Measurements from ENCODE around the gene PKP3.
"Not testable (repeated sequence)": the region's sequence is repeated elsewhere in the genome, so short reads cannot be mapped to it uniquely, and the experiment has no call there.

The PKP3 gene

DNA sequence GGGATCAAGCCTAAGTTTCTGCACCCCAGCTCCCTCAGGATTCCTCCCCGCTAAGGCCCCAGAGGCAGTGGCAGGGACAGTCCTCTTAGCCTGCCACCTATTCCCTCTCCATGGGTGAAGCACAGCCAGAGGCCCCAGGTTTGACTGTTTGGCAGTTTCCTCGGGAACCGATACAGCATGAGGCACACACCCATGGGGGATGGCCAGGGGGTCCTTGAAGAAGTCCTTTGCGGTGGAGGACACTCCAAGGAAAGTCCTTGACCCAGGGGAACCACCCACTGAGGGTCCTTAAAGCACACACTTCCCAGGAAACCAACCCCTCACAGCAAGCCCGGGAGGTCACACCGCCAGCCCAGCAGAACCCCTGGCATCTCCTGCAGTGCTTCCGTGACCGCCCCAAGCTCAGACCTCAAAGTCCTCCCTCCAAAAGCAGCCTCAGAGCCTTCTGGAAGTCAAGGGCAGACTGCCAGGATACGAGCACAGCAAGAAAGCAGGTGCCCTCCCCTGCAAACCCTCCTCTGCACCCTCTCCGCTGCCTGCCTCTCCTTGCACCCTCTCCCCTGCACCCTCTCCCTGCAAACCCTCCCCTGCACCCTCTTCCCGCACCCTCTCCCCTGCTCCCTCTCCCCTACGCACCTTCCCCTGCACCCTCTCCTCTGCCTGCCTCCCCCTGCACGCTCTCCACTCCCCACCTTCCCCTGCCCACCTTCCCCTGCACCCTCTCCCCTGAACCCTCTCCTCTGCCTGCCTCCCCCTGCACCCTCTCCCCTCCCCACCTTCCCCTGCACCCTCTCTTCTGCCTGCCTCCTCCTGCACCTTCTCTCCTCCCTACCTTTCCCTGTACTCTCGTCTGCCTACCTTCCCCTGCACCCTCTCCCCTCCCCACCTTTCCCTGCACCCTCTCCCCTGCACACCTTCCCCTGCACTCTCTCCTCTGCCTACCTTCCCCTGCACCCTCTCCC is 19.4 kb downstream of the PKP3 start:
- DNase-seq, result no peak

DNA sequence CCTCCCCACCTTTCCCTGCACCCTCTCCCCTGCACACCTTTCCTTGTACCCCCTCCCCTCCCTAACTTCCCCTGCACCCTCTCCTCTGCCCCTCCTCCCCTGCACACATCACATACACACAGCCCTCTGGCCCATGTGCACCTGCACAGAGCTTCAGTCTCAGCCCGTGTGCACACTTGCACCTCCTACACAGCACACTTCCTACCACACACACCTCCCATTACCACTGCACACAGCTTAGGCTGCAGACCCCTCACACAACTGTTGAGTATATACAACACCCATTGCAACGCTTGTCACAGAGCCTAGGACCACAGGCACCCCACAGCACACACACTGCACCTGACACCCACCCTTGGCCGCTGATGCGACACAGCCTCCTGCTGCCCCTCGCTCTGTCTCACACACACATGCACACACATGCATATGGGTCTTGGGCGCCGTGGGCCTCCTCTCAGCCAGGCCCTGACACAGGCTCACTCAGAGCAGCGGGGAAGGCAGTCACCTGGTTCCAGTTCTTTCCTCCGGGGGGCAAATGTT is 20.4 kb downstream of the PKP3 start:
- DNase-seq, result no peak

DNA sequence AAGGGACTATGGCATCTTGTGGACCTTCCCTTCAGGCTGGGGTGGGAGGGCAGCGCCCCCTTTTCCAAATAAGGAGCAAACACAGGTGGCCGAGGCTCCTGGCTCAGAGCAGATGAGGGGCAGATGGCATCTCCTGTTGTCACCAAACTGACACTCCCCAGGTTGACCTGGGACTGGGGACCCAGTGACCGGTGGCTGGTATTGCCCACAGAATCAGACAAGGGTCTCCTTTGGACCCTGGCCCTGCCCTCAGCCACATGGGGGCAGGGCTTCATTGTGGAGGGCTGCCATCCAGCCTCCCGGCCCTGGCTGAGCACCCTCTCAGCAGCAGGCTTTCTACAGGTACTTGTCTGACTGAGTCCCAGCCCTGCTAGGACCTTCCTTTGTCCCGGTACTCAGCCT is 21.6 kb downstream of the PKP3 start:
- no peak for DNase-seq

DNA sequence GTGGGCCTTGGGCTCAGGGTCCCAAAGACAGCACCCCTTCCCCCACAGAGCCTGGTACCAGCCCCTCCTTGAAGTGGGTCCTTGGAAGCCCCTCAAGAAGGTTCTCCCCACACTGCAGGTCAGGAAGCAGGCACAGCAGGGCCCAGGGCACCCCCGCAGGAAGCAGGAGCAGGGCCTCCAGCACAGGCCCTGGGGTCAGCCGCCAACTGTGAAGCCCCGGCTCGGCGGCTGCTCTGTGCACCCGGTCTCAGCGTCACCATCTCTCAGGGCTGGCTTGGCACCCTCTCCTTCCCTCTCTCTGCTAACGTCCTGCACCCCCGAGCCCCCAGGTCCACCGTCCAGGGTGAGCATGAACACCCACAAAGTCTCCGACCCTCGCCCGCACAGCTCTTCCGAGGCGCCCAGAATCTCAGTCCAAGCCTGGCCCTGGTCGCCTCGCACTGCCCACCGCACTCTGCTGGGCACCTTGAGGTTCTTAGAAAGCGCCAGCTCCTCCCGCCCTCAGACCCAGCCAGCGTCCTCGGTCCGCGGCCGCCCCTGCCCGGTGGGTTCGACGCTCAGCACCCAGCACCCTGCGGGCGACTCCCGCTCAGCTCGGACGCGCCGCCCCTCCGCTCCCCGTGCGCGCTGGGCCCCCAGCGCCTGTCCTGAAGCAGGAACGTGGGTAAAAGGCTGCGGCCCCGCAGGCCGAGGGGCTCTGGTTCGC is 22.2 kb downstream of the PKP3 start:
- DNase-seq, result no peak

DNA sequence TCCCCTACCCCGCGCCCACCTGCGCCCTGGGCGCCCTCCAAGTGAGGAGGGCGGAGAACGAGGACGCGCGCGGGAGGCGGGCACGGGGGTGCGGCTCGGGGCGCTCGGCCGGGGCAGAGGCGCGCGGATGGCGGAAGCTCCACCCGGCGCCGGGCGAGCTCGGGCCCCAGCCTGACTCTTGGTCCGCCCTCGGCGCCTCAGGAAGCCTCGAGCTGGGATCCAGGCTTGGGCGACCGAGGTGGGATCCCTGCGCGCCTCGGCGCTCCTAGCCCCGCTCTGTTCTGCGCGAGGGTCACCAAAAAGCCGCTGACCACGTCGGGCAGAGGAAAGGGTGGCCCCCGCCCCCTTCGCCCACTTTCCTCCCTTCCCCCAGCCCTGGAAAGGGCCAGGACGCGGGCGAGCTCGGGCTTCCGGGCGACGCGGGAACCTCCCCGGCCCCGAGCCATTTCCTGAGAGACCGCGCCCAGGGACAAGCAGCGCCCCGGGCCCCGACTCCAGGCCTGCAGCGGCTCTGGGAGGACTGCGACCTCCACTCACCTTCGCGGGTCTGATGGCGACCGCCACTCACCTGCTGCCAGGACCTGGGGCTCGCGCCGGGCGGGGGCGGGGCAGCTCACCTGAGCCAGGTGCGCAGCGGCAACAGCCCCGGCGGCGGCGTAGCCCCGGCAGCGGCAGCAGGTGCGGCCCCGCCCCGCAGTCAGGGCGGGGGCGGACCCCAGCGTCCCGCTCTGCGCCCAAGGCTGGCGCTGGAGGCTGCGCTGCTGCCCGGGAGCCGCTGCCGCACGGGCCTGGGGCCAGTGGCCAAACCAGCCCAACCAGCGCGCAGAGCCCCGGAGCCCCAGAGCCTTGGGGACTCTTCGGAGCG is 23.0 kb downstream of the PKP3 start:
- DNase-seq, result no peak

DNA sequence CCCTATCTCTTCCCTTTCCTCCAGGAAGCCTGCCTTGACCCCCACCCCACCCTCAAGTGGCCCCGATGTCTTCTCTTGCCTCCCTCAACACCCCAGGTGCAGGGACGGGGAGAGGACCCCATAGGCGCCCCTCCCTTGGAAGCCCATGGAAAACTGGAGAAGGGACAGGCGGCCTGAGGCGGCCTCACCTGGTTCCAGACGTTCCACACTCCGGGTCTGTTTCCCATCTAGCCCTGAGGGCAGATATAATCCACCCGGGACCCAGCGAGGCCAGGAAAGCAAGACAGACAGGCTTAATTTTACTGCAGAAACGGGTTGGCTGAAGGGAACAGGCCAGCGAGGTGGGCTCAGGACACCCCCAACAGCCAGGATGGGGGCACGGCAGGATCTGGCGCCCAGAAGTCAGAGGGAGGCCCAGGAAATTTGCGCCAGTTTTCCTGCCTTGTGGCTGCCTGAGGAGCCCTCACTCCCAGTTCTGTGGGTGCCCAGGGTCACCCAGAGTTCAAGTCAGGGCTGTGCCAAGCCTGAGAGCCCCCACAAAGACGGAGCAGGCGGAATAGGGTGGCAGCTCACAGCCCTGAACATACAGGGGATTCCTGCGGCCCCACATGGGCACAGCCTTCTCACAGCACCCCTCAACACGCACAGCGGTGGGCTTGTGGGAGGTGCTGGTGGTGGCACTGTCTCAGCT is 23.8 kb downstream of the PKP3 start:
- DNase-seq, result no peak

DNA sequence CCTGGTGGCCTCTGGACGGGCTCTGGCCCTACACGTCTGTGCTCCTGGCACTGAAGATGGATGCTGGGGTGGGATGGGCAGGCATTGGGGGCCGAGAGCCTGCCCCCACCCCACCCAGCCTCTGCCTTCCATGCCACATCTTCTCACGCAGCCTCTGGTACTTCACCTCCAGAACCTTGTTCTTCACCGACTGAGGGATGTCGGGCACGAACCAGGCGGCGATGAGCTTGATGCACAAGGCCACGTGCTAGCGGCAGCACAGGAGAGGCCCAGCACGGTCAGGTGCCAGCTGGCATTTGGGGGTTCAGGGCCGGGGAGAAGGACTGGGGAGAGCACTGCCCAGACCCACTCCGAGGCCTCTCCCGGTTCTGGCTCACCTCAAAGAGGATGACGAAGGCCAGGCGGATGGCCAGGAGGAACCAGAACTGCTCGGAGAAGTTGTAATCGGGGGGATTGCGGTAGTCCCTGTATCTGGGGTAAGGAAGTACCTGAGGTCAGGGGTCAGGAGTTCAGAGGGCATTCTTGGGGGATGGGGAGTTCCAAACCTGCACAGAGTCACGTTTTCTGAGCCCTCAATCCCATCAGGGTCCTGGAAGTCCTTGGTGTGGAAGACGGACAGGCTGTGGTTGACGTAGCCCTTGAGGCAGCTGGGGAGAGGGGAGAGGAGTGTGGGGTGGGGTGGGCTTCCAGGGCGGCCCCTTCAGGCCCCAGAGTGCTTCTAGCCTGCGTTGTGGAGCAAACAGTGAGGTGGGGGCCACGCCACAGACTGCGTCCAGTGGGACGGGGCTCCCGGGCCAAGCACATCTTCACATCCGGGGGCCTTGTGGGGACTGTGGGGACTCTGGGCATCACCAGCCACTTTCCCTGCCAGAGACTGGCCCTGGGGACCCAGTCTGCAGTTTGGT is 24.6 kb downstream of the PKP3 start:
- DNase-seq, result no peak

DNA sequence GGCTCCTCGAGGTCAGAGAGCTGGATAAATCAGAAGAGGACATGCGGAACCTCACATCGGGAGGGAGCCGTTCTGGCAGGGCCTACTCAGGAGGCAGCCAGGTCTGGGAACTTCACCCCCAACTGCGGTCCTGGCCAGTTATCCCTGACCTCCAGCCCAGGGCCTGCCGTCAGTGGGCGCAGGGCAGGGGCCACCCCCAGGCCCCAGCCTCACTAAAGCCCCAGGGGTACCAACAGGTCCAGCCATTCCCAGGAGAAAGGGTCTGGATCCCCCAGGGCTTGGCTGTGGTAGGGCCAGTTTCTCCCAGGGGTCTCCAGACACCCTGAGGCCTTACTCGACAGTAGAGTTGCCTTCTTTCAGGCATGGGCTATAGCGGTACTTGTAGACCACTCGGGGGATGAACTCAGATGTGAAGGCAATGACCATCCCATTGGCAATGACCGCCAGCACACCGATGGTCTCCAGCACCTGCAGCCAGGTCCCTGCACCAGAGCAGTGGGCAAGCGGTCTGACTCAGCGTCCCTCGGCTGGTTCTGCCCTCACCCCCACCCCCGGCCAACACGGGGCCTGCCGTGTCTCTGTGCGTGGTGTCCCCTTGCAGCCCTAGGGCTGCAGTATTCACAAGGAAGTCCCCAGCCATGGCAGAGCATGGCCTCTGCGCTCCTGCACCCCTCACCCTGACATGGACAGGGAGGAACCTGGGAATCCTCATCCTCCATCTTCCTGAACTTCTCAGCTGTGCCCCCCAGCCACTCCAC is 25.4 kb downstream of the PKP3 start:
- DNase-seq, result no peak

DNA sequence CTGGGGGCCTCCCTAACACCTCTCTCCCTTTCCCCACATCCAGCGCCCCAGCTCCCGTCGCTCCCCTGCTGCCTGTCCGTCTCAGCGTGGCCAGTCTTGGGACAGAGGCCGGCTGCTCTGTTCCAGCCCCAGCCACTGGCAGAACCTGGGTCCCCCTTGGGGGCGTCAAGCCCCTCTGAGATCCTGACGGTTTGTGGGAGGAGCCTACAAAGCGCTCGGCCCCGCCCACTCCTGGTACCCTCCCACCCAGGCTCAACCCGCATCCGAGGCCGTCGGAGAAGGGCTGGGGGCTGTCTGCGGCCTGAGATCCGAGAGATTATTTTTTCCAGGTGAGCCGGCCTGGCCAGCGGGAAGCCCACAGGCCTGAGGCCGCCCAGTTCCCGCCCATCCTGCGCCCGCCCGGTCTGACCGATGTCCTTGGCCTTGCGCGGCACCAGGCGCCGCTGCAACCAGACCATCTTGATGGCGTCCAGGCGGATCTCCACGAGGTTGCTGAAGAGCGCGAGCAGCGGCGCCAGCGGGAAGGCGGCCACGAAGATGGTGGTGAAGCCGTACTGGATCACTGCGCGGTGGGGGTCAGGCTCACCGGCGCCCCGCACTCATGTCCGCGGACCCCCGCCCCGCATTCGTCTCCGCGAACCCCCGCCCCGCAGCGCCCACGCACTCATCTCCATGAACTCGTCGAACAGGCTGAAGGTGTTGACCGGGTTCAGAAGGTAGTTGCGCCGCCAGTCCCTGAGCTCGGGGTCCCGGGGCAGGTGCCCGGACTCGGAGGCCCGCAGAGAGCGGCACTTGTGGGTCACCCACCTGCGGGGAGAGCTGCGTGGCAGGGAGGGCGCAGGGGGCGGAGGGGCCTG is 26.3 kb downstream of the PKP3 start:
- no peak for DNase-seq

DNA sequence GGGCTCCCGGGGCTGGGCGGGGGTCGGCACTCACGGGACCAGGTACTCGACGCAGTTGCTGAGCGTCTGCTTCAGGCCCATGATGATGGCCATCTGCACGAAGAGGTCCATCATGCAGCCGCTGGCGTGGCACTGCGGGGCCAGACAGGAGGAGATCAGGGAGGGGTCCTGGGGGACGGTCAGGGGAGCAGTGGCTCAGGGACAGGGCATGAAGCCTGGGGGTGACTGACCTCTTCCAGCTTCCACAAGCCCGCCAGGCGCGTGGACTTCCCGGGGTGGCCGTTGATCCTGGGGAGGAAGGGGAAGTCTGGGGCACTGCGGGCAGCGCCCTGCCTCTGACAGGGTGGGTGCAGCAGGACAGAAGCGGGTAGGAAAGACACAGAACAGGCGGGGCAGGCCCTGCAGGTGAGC is 26.9 kb downstream of the PKP3 start:
- DNase-seq, result no peak

DNA sequence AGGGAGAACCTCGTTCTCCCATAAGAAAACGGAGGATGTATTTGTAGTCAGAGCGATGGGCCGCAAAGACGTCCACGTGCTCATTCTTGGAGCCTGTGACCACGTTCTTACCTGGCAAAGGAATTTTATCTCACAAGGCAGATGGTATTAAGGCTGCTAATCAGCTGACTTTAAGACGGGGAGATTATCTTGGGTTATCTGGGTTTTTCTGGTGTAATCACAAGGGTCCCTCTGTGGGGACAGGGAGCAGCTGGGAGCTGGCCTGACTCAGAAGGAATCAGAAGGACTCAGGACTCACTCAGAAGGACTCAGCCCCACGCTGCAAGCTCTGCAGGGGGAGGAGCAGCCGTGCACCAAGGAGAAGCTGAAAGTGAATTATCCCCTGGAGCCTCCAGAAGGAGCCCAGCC is 28.2 kb downstream of the PKP3 start:
- DNase-seq, result no peak

DNA sequence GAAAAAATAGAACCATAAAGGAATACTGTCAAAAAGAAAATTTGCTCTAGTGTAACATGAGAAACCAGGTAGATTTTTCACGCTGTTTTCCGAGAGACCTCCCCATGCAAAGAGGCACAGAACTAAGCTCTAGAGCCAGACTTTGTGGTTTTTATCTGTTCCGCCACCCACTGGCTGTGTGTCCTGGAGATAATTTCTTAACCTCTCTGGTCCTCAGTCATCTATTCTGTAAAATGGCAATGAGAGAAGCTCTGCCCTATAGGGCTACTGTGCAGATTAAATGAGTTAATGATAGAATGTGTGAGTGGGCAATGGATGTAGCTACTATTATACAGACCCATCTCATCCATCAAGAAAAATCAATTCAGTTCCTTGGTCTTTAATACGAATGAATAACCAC is 30.2 kb downstream of the PKP3 start:
- DNase-seq, result no peak

DNA sequence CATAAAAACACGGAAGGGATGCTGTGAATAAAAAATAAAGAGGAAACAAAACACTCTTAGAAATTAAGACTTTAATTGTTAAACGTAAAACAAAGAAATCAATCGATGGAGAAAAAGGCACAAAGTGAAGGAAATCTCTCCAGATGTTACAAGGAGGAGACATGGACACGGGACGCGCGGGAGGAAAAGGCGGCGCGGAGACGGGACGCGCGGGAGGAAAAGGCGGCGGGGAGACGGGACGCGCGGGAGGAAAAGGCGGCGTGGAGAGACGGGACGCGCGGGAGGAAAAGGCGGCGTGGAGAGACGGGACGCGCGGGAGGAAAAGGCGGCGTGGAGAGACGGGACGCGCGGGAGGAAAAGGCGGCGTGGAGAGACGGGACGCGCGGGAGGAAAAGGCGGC is 30.8 kb downstream of the PKP3 start:
- DNase-seq, result not testable (repeated sequence)

DNA sequence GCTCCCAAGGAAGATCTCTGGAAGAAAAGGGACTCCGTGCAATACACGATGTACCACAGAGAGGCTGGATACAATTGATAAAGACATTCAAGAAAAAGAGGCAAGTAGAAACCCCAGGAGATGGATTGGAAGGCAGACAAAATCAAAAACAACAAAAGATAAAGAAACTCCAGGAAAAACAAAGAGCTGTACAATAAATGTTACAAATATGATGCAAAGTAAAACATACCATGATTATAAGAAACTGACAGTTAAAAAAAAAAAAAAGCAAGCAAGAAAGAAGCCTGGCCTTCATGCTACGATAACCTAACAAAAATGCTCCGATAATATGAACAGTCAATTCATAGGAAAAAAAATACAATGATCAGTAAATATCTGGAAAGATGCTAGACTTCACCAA is 31.3 kb downstream of the PKP3 start:
- no peak for DNase-seq

DNA sequence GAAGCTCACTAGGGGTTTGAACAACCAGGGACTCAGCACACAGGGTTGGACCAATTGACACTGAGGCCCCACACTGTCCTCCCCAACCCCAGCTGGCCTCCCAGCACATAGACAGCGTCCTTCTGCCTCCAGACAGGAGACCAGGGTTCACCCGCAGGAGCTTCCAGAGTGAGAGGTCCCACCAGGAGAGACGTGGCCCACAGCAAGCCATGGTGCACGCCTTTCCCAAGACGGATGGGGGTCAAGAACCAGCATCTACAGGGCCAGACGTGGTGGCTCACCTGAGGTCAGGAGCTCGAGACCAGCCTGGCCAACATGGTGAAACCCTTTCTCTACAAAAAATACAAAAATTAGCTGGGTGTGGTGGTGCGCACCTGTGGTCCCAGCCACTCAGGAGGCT is 32.8 kb downstream of the PKP3 start:
- DNase-seq, result no peak

DNA sequence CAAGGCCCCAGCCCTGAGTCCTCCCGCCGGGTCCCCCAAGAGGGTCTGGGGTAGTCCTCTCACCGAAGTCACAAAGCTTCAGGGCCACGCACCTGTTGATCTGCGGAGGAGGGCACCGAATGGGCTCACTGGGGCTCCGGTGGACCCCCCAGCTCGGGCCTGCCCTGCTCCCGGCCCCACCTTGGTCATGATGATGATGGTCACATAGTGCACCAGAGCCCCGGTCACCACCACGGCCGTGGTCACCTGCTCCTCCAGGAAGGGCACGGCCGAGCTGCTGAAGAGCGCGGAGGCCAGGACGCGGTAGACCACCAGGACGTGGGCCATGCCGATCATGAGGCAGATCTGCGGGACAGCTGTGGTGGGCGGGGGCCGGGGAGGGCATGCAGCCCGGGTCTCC is 34.3 kb downstream of the PKP3 start:
- DNase-seq, result no peak

DNA sequence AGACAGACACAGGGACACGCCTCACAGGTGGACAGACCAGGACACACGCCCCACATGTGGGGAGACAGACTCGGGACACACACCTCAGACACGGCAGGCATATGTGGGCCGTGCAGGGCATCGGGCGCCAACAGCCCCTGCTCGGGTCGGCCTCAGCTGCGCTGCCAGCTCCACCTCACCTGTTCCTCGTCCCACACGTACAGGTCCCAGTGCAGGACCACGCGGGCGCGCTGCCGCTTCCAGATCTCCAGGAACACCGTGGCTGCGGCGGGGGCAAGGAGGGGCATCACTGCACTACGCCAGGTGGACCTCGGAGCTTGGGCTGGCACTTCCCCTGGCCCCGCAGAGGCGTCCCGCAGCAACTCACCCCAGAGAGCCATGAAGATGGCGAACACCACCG is 35.4 kb downstream of the PKP3 start:
- no peak for DNase-seq

DNA sequence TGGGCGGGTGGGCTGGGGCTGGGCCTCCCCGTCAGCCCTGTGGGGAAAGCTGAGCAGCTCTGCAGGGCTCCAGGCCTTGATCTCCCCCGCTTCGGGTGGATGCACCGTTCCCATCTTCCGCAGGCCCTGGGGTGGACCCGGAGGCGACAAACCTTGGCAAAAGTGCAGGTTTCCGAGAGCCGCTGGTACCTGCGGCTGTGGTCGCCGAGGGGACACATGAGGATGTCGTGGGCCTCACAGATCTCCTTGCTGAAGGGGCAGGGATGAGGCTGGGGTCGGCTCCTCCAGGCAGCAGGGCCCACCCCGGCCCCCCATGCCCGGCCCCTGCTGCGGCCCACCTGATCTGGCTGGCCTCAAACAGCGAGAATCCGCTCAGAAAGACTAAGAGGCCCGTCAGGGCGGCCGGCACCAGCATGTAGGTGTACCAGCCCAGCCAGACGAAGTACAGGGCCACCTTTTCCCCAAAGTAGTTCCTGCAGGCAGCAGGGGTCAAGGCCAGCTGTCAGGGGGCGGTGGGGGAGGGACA is 36.0 kb downstream of the PKP3 start:
- DNase-seq, result no peak

DNA sequence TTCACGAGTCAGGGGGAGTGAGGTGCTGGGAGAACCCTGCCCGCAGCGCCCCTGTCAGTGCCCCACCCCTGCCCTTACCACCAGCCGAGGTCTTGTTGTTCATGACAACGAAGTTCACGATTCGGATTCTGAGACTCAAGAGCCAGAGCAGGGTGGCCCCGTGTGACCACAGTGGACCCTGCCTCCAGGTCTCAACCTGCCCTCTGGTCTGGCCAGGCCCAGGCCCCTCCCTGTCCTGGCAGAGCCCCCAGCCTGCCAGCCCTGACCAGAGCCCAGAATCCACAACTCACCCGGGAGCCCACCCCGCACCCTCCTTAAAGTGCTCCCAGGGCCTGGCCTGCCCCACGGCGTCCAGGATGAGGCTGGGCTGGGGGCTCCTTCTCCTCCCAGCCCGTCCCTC is 37.9 kb downstream of the PKP3 start:
- DNase-seq, result no peak
